MCF 10A (cell line): ENCODE measurements around the gene TGFBI. TPM values are rescaled to one million over a fixed set of nuclear protein-coding genes. Genes with fewer than 3 reads are reported as not detected.

Source experiments
- BruUV-seq: library from RNA; stranded (reverse); fragments of 400-500 nt; replicated peaks from 2 replicates; lab custom pipeline; 2021; lab: Mats Ljungman, UMichigan
- CTCF ChIA-PET: fragments of 300-600 bp; sonication (Branson Sonifier 250); formaldehyde crosslinking; extraction: SDS; loops from one replicate; lab custom pipeline; 2021; ENCODE audit warnings: antibody characterized with exemption, inconsistent platforms; lab: Yijun Ruan, JAX
- POLR2A ChIA-PET: fragments of 300-600, 350-650 bp; sonication (Branson Sonifier 250); formaldehyde crosslinking; extraction: SDS; loops from one replicate; lab custom pipeline; 2020; ENCODE audit warnings: antibody characterized with exemption, inconsistent platforms; lab: Yijun Ruan, JAX
- DNase-seq: peaks from one replicate; pipeline ENCODE4 v3.0.0-alpha.2; 2018; ENCODE audit not compliant: unreplicated experiment
- H3K27ac Mint-ChIP-seq: one replicate; pipeline ENCODE4 v1.8.0; 2022; ENCODE audit warnings: mild to moderate bottlenecking, low read depth, mixed read lengths; ENCODE audit not compliant: unreplicated experiment
- H3K27me3 Mint-ChIP-seq: one replicate; pipeline ENCODE4 v1.8.0; 2022; ENCODE audit warnings: mixed read lengths; ENCODE audit not compliant: insufficient read depth, unreplicated experiment
- H3K36me3 Mint-ChIP-seq: one replicate; pipeline ENCODE4 v1.8.0; 2022; ENCODE audit warnings: mild to moderate bottlenecking, moderate library complexity, mixed read lengths; ENCODE audit not compliant: insufficient read depth, unreplicated experiment
- H3K4me1 Mint-ChIP-seq: one replicate; pipeline ENCODE4 v1.8.0; 2022; ENCODE audit warnings: mixed read lengths; ENCODE audit not compliant: insufficient read depth, unreplicated experiment
- H3K4me3 Mint-ChIP-seq: one replicate; pipeline ENCODE4 v1.8.0; 2022; ENCODE audit warnings: mild to moderate bottlenecking, moderate library complexity, mixed read lengths; ENCODE audit not compliant: unreplicated experiment
- H3K9me3 Mint-ChIP-seq: one replicate; pipeline ENCODE4 v1.8.0; 2022; ENCODE audit warnings: mixed read lengths; ENCODE audit not compliant: unreplicated experiment
- intact Hi-C: fragments of 100-400 bp; cut with micrococcal nuclease; formaldehyde crosslinking; loops from 2 replicates; pipeline ENCODE4 v1.14.1; 2022
- total RNA-seq: library from RNA; stranded (reverse); gene quantifications from 2 replicates; pipeline ENCODE4 v1.2.3, GENCODE V29; 2022
- TF ChIP-seq, protein P1 (sequence below): fragments of 200-600 bp; IDR thresholded peaks from one replicate; pipeline ENCODE4 v1.8.0; 2022; ENCODE audit warnings: antibody characterized with exemption, mild to moderate bottlenecking; ENCODE audit not compliant: unreplicated experiment

The TGFBI gene
- total RNA-seq, 1 experiment from 2014 or later = 892 TPM

DNA sequence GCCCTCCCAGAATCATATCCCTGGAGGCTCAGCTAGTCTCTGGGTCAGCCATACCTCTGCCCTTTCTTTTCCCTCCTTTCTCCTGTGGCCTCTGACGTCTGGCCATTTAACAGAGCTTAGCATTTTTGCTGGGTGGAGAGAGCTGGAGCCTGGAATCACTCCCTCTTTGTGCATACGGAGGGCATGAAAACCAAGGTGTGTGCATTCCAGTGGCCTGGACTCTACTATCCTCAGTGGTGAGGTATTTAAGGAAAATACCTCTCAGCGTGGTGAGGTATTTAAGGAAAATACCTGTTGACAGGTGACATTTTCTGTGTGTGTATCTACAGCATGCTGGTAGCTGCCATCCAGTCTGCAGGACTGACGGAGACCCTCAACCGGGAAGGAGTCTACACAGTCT, 27.5 kb downstream of the TGFBI start:
- H3K36me3 Mint-ChIP-seq = peaks cover 100% of the 10 kb centered on the region
- CTCF ChIA-PET = interaction anchor here (0.6 to 5.4 kb wide), 10 partner anchors 26 to 168 kb away, joined by 3 to 54 read pairs (median 4); no protein-coding TSS in a partner anchor

DNA sequence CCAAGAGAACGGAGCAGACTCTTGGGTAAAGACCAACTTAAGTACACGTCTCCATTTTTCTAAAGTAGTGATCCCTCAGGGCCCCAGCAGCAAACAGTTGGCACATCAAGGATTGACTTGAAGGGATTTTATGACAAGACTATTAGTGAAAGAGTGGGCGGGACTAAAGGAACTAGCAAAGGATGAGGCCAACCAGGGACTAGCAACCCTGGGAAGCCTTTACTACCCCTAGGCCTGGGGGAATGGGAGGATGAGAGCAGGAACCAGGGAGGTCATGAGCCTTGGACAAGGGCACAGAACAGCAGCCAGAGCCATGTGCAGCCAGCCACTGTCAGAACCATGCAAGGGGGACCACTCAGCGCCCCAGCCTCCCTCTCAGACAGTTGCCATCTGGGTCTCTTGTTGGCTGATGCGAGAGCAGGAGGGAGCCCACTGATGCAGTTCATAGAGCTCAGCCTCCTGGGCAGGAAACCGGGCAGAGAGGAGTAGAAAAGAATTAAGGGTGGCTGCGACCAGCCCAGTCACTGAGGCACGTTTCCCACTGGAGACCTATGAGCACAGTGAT, 28.1 kb downstream of the TGFBI start:
- ChIA-PET POLR2A (interaction anchor here (0.5 to 19.5 kb wide), 7 partner anchors 10 to 166 kb away, joined by 3 to 364 read pairs (median 4); partner anchors contain the start of gene TGFBI), CTCF (interaction anchor here (0.6 to 5.4 kb wide), 22 partner anchors 11 to 169 kb away, joined by 3 to 54 read pairs (median 4); no protein-coding TSS in a partner anchor)
- Mint-ChIP-seq H3K9me3 (no peaks in the 10 kb centered on the region), H3K36me3 (peaks cover 100% of the 10 kb centered on the region), H3K4me3 (no peak overlapping the region), H3K4me1 (peaks cover 45% of the 10 kb centered on the region), H3K27ac (peak overlapping the region; percentile 52), H3K27me3 (no peaks in the 10 kb centered on the region)
- BruUV-seq = no TSS peak
- intact Hi-C loops = no loop called here
- no peak for DNase-seq
- TF ChIP-seq, protein P1, sequence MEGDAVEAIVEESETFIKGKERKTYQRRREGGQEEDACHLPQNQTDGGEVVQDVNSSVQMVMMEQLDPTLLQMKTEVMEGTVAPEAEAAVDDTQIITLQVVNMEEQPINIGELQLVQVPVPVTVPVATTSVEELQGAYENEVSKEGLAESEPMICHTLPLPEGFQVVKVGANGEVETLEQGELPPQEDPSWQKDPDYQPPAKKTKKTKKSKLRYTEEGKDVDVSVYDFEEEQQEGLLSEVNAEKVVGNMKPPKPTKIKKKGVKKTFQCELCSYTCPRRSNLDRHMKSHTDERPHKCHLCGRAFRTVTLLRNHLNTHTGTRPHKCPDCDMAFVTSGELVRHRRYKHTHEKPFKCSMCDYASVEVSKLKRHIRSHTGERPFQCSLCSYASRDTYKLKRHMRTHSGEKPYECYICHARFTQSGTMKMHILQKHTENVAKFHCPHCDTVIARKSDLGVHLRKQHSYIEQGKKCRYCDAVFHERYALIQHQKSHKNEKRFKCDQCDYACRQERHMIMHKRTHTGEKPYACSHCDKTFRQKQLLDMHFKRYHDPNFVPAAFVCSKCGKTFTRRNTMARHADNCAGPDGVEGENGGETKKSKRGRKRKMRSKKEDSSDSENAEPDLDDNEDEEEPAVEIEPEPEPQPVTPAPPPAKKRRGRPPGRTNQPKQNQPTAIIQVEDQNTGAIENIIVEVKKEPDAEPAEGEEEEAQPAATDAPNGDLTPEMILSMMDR = no peak

More for the DNA sequence above, 27.5 kb downstream of the TGFBI start:
- Mint-ChIP-seq H3K4me3 (no peak overlapping the region), H3K9me3 (no peaks in the 10 kb centered on the region), H3K27ac (no peak overlapping the region), H3K27me3 (no peaks in the 10 kb centered on the region), H3K4me1 (peaks cover 45% of the 10 kb centered on the region)
- BruUV-seq = no TSS peak
- POLR2A ChIA-PET = interaction anchor here (0.5 to 19.5 kb wide), 4 partner anchors 11 to 128 kb away, joined by 3 to 364 read pairs (median 4); partner anchors contain the start of gene TGFBI
- TF ChIP-seq, protein P1 = no peak
- no peak for DNase-seq
- intact Hi-C loops = no loop called here

DNA sequence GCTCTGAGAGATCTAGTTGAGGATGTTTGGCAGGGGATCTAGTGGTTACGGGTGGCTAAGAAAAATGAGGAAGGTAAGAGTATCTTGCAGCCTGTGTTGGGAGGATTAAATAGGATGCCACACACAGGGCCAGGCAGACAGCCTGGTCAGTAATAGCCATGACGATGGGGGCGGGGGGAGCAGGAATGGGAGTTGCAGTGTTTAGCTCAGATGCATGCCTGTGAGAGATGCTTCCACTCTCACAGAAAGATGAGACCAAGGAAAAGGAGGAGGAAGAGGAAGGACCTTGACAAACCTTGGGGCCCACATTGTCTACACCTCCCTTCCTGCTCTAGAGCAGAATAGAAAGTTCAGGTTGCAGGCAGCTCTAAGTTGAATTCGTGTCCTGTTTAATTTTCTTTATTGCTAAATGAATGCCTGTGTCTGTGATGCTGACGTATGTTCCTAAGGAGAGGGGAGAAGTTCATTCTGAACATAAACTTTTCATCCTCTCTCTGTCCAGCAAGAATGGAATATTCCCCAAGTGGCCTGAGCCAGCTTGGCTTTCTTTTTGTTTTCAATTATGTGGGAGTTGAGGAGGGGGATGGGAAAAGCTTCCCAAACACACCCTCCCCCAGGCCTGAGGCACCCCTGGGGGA, 28.7 kb downstream of the TGFBI start:
- CTCF ChIA-PET = interaction anchor here (0.6 to 5.4 kb wide), 29 partner anchors 11 to 871 kb away, joined by 3 to 54 read pairs (median 4); no protein-coding TSS in a partner anchor
- TF ChIP-seq, protein P1 = no peak

More for the DNA sequence above, 28.7 kb downstream of the TGFBI start:
- BruUV-seq = no TSS peak
- Mint-ChIP-seq H3K27ac (peak overlapping the region; percentile 52), H3K27me3 (no peaks in the 10 kb centered on the region), H3K4me3 (no peak overlapping the region), H3K4me1 (peaks cover 42% of the 10 kb centered on the region), H3K9me3 (no peaks in the 10 kb centered on the region), H3K36me3 (peaks cover 100% of the 10 kb centered on the region)
- POLR2A ChIA-PET = interaction anchor here (0.6 to 19.5 kb wide), 11 partner anchors 10 to 166 kb away, joined by 3 to 364 read pairs (median 4); partner anchors contain the start of gene TGFBI
- intact Hi-C loops = loop anchor here (1.0 to 2.0 kb wide), 4 partner anchors 51 to 170 kb away; no protein-coding TSS in a partner anchor
- DNase-seq = no peak
